B cell (primary cell): ENCODE measurements around the gene TOMM34. TPM values are rescaled to one million over a fixed set of nuclear protein-coding genes. Genes with fewer than 3 reads are reported as not detected.

Experiments used
- ATAC-seq: fragments of 200-7000 bp; cut with Tn5 transposase; one replicate; pipeline ENCODE4 v1.10.0; 2021; ENCODE audit warnings: low read depth, mild to moderate bottlenecking, moderate number of reproducible peaks, moderate library complexity
- CTCF ChIA-PET: fragments of 350-600 bp; sonication (Branson Sonifier 250); formaldehyde crosslinking; loops from one replicate; lab custom pipeline; 2021; ENCODE audit warnings: antibody characterized with exemption, inconsistent platforms; lab: Charles Lee
- POLR2A ChIA-PET: fragments of 350-600 bp; sonication (Branson Sonifier 250); formaldehyde crosslinking; loops from one replicate; lab custom pipeline; 2021; ENCODE audit warnings: antibody characterized with exemption; lab: Charles Lee
- DNase-seq: peaks from one replicate; pipeline ENCODE4 v3.0.0; 2013
- H2AFZ ChIP-seq: 2 replicates; pipeline ENCODE4 v1.6.1; 2012; ENCODE audit warnings: mild to moderate bottlenecking, low read depth, low read length; ENCODE audit not compliant: insufficient read depth, poor library complexity, severe bottlenecking
- H3K27ac ChIP-seq, 2 donors: 1 replicate in 1 of 2; 2 replicates in 1 of 2; pipeline ENCODE4 v1.5.1; 2012 to 2013; ENCODE audit warnings: low read length in 2 of 2, mild to moderate bottlenecking in 2 of 2, moderate library complexity in 1 of 2
- H3K27me3 ChIP-seq, 4 experiments: fragments of 200-600 bp in 1 of 4; sonication (generic) in 1 of 4; replicated peaks in 1 of 4; 1 replicate in 2 of 4; 2 replicates in 2 of 4; pipeline versions ENCODE4 v1.6.1 to v1.7.0; 2013 to 2016; ENCODE audit warnings: low read length in 3 of 4, mild to moderate bottlenecking in 2 of 4, mixed read lengths in 1 of 4, moderate library complexity in 1 of 4; ENCODE audit not compliant: insufficient read depth in 4 of 4, control insufficient read depth in 3 of 4; ENCODE audit errors: control extremely low read depth in 1 of 4
- H3K36me3 ChIP-seq, 2 experiments: replicated peaks in 1 of 2; 1 replicate in 1 of 2; 2 replicates in 1 of 2; pipeline versions ENCODE4 v1.6.1 to v1.7.1; 2013; ENCODE audit warnings: low read length in 1 of 2; ENCODE audit not compliant: insufficient read depth in 2 of 2, control insufficient read depth in 1 of 2; ENCODE audit errors: control extremely low read depth in 1 of 2, extremely low read depth in 1 of 2
- H3K4me1 ChIP-seq, 2 donors: fragments of 200-600 bp in 1 of 2; sonication (generic) in 1 of 2; 1 replicate in 1 of 2; 2 replicates in 1 of 2; pipeline versions ENCODE4 v1.5.1 to v1.6.1; 2013 to 2017; ENCODE audit warnings: low read length in 2 of 2; ENCODE audit not compliant: control insufficient read depth in 2 of 2, insufficient read depth in 2 of 2
- H3K4me2 ChIP-seq: replicated peaks from 2 replicates; pipeline ENCODE3; 2012; ENCODE audit warnings: mild to moderate bottlenecking, low read depth, low read length; ENCODE audit not compliant: poor library complexity, severe bottlenecking
- H3K4me3 ChIP-seq, 5 experiments: fragments of 200-600 bp in 1 of 5; sonication (generic) in 1 of 5; 1 replicate in 3 of 5; 2 replicates in 2 of 5; pipeline versions ENCODE4 v1.5.1 to v1.7.0; 2011 to 2016; ENCODE audit warnings: low read length in 4 of 5, mild to moderate bottlenecking in 4 of 5, low read depth in 2 of 5, control low read depth in 1 of 5, moderate library complexity in 1 of 5; ENCODE audit not compliant: insufficient read depth in 1 of 5; ENCODE audit errors: control extremely low read depth in 1 of 5, extremely low read depth in 1 of 5
- H3K79me2 ChIP-seq: fragments of 200-600 bp; sonication (generic); one replicate; pipeline ENCODE4 v1.6.0; 2016; ENCODE audit warnings: low read length; ENCODE audit not compliant: control insufficient read depth, insufficient read depth
- H3K9ac ChIP-seq: fragments of 200-600 bp; sonication (generic); 2 replicates; pipeline ENCODE4 v1.6.1; 2017; ENCODE audit warnings: mild to moderate bottlenecking, low read length, moderate library complexity
- H3K9me3 ChIP-seq, 3 donors: one replicate each; pipeline versions ENCODE4 v1.6.1 to v1.7.1; 2013; ENCODE audit warnings: low read length in 2 of 3; ENCODE audit not compliant: control insufficient read depth in 2 of 3, insufficient read depth in 1 of 3; ENCODE audit errors: control extremely low read depth in 1 of 3
- H4K20me1 ChIP-seq: 2 replicates; pipeline ENCODE4 v1.6.0; 2012; ENCODE audit warnings: mild to moderate bottlenecking, low read length; ENCODE audit not compliant: insufficient read depth, control insufficient read depth, poor library complexity, severe bottlenecking
- H3K27ac Mint-ChIP-seq: one replicate; pipeline ENCODE4 v1.8.0; 2021; ENCODE audit warnings: mixed read lengths
- H3K27me3 Mint-ChIP-seq: one replicate; pipeline ENCODE4 v1.8.0; 2021; ENCODE audit warnings: mixed read lengths
- H3K4me1 Mint-ChIP-seq: one replicate; pipeline ENCODE4 v1.8.0; 2021; ENCODE audit warnings: mixed read lengths
- H3K4me3 Mint-ChIP-seq: one replicate; pipeline ENCODE4 v1.8.0; 2021; ENCODE audit warnings: mixed read lengths
- H3K9me3 Mint-ChIP-seq: one replicate; pipeline ENCODE4 v1.8.0; 2022; ENCODE audit warnings: mixed read lengths; ENCODE audit not compliant: insufficient read depth
- CTCF ChIP-seq: fragments of 200-600 bp; IDR thresholded peaks from one replicate; pipeline ENCODE4 v1.8.0; 2022; ENCODE audit warnings: antibody characterized with exemption, mild to moderate bottlenecking
- EZH2 ChIP-seq: IDR thresholded peaks from 2 replicates; pipeline ENCODE4 v1.6.1; 2012; ENCODE audit warnings: borderline replicate concordance, low read depth, mild to moderate bottlenecking, moderate library complexity, low read length; ENCODE audit not compliant: insufficient read depth, poor library complexity, severe bottlenecking
- WGBS: methylation state at CpG from one replicate; pipeline ENCODE4 v1.1.5; 2013; ENCODE audit warnings: missing lambda C conversion rate; ENCODE audit not compliant: insufficient coverage; 5-methylcytosine and 5-hydroxymethylcytosine counted together
- intact Hi-C: fragments of 100-400 bp; cut with micrococcal nuclease; formaldehyde crosslinking; loops from one replicate; pipeline ENCODE4 v1.10.0; 2022
- polyA plus RNA-seq: library from polyadenylated mRNA; depleted of rRNA; stranded (reverse); fragments of >200 nt; gene quantifications from 2 replicates; pipeline ENCODE4 v1.2.3, GENCODE V29; 2012
- total RNA-seq, 2 donors: library from RNA; stranded (reverse); fragments of 120-200 nt in 1 of 2; gene quantifications; 1 replicate in 1 of 2; 2 replicates in 1 of 2; pipeline versions ENCODE4 v1.2.3 to v1.2.4, GENCODE V29; 2013 to 2022

Gene TOMM34
- total and polyA plus RNA-seq, 2 donors (not counting 1 experiment from before 2014, with no cell fraction given), result 19.1 to 21.8 TPM

GRCh38 chr20:44918342-44918741 lies 41.9 kb downstream of the TOMM34 start:
- no peaks in the 10 kb centered on the region for H3K9me3 Mint-ChIP-seq
- no peak overlapping the region for H3K9ac ChIP-seq
- CTCF ChIA-PET, result interaction anchor here (0.8 kb wide), 1 partner anchor 126 kb away, joined by 3 read pairs; no protein-coding TSS in a partner anchor

GRCh38 chr20:44917399-44917798 lies 42.8 kb downstream of the TOMM34 start:
- no peaks in the 10 kb centered on the region for H3K9me3 Mint-ChIP-seq
- Histone ChIP-seq H3K4me3 (no peak overlapping the region), H3K27me3 (no peaks in the 10 kb centered on the region), H3K4me2 (no peak overlapping the region), H4K20me1 (no peaks in the 10 kb centered on the region), H3K27ac (no peak overlapping the region), H3K79me2 (no peaks in the 10 kb centered on the region), H3K4me1 (no peaks in the 10 kb centered on the region), H3K9me3 (no peaks in the 10 kb centered on the region), H2AFZ (no peak overlapping the region), H3K36me3 (peaks cover 0 to 28% of the 10 kb centered on the region in 2 experiments), H3K9ac (no peak overlapping the region)
- no peak for TF ChIP-seq EZH2
- TF ChIP-seq CTCF, result no peak
- H3K4me1 Mint-ChIP-seq, result no peaks in the 10 kb centered on the region
- no peaks in the 10 kb centered on the region for H3K27me3 Mint-ChIP-seq
- ATAC-seq (no peak), DNase-seq (no peak)
- ChIA-PET POLR2A (no interaction called here), CTCF (no interaction called here)
- H3K27ac Mint-ChIP-seq, result no peak overlapping the region
- WGBS, result no CpG with 5 or more reads among the region's 2 CpGs
- intact Hi-C loops, result no loop called here
- H3K4me3 Mint-ChIP-seq, result no peak overlapping the region

More at GRCh38 chr20:44918342-44918741, 41.9 kb downstream of the TOMM34 start:
- DNase-seq (no peak), ATAC-seq (no peak)
- no peak overlapping the region for H3K27ac ChIP-seq
- no peaks in the 10 kb centered on the region for H3K79me2 ChIP-seq
- no peak overlapping the region for H3K27ac Mint-ChIP-seq
- H3K27me3 Mint-ChIP-seq, result no peaks in the 10 kb centered on the region
- 100% methylated on average over 3 of the region's 3 CpGs for WGBS
- no peak overlapping the region for H3K4me3 Mint-ChIP-seq
- H3K4me3 ChIP-seq, result no peak overlapping the region
- intact Hi-C loops, result no loop called here
- H4K20me1 ChIP-seq, result no peaks in the 10 kb centered on the region
- H3K4me2 ChIP-seq, result no peak overlapping the region
- H3K9me3 ChIP-seq, result no peaks in the 10 kb centered on the region
- no peak overlapping the region for H2AFZ ChIP-seq
- H3K4me1 ChIP-seq, result no peaks in the 10 kb centered on the region
- H3K4me1 Mint-ChIP-seq, result no peaks in the 10 kb centered on the region
- TF ChIP-seq CTCF (no peak), EZH2 (no peak)
- peaks cover 3 to 27% of the 10 kb centered on the region in 2 experiments for H3K36me3 ChIP-seq
- no peaks in the 10 kb centered on the region for H3K27me3 ChIP-seq
- POLR2A ChIA-PET, result no interaction called here
